ENCODE results near the gene OPA1. TPM values are rescaled to one million over a fixed set of nuclear protein-coding genes. Genes with fewer than 3 reads are reported as not detected.
"Not testable (repeated sequence)": the region's sequence is repeated elsewhere in the genome, so short reads cannot be mapped to it uniquely, and the experiment has no call there.

Gene OPA1
- total RNA-seq, 1 donor from 2014 or later = 133 TPM

GRCh38 chr3:193590088-193590856, 2.7 kb upstream of the OPA1 start:
- no peak for DNase-seq

- no peak for DNase-seq
These were observed 641 bp downstream of the OPA1 start for GRCh38 chr3:193593668-193594030.

DNA sequence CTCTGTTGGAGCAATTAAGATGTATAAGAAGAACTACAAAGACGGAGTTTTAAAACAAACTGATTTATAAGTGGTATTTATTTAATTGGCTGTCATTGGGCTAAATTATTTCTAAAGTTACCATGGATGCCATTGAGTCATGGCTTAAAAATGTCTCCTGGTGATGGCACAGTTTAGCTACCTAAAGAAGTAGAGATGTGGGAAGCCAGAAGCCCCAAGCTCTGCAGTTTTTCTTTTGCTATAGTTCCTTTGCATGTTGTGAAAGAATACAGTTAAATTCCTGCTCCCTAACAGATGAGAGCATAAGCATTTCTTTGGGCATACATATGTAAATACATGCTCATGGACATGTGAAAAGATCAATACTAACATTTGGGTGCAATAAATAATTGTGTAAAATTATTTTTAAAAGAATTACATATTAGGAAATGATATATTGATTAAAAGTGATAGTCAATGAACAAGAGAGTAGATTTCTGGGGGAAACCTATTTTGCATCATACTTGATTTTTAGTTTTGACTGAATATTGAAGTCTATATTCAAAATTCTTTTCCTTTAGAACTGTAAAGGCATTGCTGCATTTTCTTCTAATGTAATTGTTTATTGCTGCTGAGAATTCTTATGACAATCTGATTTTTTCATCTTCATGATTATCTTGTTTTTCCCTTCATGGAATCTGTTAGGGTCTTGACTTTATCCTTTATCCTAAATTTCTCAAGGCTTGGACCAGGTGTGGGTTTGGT, 2.1 kb downstream of the OPA1 start:
- DNase-seq = no peak

DNA sequence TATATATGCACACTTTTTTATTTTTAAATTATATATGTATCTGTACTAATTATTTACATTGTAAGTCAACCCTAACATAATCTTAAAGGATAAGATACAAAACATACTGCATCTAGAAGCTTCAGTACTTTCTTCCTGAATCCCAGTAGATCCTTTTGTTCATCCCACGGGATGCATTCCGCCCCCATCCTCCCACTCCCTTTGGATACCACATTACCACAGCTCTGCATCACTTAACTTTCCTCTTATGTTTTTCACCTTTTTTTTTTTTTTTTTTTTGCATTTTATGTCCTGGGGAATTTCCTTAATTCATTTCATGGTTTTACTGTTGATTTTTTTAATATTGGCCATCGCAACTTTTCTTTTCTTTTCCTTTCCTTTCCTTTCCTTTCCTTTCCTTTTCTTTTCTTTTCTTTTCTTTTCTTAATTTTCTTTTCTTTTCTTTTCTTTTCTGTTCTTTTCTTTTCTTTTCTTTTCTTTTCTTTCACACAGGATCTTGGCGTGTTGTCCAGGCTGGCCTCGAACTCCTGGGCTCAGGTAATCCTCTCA, 3.0 kb downstream of the OPA1 start:
- DNase-seq = no peak

GRCh38 chr3:193598202-193598601, 5.2 kb downstream of the OPA1 start:
- no peak for DNase-seq

GRCh38 chr3:193599393-193599792, 6.4 kb downstream of the OPA1 start:
- no peak for DNase-seq

GRCh38 chr3:193605876-193606275, 12.9 kb downstream of the OPA1 start:
- DNase-seq = no peak

- not testable (repeated sequence) for DNase-seq
These were observed 13.9 kb downstream of the OPA1 start for GRCh38 chr3:193606892-193607291.

GRCh38 chr3:193610516-193610915, 17.5 kb downstream of the OPA1 start:
- not testable (repeated sequence) for DNase-seq

DNA sequence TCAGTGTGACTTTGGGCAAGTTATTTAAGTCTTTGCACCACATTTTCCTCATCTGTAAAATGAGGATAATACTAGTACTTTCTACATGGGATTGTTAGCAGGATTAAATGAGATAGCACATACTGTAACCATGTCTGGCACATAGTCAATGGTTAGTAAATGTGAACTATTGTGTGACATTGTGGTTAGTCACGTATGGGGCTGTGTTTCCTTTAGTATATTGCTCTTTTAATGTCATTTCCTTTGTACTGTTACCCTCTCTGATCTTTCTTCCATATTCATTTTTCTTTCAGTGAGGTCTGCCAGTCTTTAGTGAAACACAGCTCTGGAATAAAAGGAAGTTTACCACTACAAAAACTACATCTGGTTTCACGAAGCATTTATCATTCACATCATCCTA, 21.4 kb downstream of the OPA1 start:
- no peak for DNase-seq

- no peak for DNase-seq
These were observed 24.6 kb downstream of the OPA1 start for GRCh38 chr3:193617628-193618027.

DNA sequence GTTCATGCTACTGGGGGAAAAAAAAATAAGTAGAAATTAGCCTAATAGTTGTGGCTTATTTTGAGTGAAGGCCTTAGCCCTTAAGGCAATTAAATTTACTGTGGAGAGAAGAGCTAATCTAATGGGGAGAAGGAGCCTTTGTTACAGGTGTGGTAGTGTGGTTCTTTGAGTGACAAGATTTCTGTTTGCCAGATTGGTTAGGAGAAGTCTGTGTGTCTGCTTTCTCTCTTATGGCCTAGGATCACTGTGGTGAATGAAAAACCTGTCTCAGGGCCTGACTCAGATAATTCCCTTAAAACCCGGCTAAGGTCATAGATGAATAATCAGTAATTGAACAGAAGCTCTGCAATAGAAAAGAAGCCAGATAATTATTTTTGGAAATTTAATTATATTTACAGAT, 27.0 kb downstream of the OPA1 start:
- DNase-seq = no peak

GRCh38 chr3:193620650-193621049, 27.6 kb downstream of the OPA1 start:
- no peak for DNase-seq

- DNase-seq = no peak
These were observed 28.1 kb downstream of the OPA1 start for GRCh38 chr3:193621127-193621526.

- DNase-seq = no peak
These were observed 37.0 kb downstream of the OPA1 start for GRCh38 chr3:193630005-193630404.

GRCh38 chr3:193637831-193638230, 44.8 kb downstream of the OPA1 start:
- no peak for DNase-seq

GRCh38 chr3:193638833-193639232, 45.8 kb downstream of the OPA1 start:
- no peak for DNase-seq

- no peak for DNase-seq
These were observed 47.2 kb downstream of the OPA1 start for GRCh38 chr3:193640165-193640715.

DNA sequence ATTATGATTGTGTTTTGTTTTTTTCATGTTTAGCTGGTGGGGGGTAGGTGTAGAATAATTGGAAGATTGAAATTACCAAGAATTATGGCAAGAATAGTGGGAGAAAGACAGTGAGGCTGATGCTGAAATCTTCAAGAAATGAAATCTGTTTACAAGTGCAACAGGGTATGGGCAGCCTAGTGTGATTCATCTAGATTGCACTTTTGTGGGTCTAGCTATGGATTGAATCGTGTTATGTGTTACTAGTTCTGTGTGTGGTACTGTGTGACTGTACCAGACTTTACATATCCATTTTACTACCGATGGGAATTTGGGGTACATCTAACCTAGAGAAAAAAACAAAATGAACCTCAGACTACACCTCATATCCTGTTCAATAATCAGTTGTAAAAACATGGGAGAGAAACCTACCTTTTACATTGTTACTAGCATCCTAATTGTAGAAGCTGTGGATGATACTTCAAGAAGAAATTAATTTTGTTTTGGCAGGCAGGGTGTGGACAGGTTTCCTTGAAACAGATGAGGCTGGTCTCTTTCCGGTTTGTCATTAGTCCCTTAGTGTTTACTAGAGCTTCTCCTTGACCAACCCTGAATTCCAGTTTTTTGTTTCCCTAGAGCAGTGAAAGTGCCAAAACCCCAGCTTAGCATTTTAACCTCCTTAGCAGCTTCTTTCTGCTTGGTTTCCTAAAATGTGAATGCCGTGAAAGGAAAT, 47.9 kb downstream of the OPA1 start:
- no peak for DNase-seq

GRCh38 chr3:193641440-193641775, 48.4 kb downstream of the OPA1 start:
- no peak for DNase-seq

DNA sequence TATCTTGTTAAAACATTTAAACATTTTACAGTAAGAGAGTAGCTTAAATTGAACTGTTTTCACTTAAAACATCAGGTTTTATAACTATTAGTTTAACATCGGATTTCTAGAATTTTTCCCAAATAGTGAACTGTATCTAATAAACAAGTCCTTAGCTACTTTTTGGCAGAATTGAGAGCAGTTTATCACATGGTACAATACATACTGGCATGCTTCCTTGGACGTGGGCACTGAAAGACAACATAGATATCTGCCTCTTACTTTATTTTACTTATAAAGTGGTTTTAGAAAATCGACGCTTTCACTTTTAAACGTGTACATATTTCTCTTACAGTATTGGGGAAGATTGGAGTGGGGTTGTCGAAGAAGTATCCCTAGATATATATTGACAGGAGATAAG, 52.8 kb downstream of the OPA1 start:
- DNase-seq = no peak

GRCh38 chr3:193648542-193649076, 55.6 kb downstream of the OPA1 start:
- DNase-seq = no peak

- DNase-seq = no peak
These were observed 57.6 kb downstream of the OPA1 start for GRCh38 chr3:193650585-193650984.
